Measurements from ENCODE around the gene CDH6. TPM values are rescaled to one million over a fixed set of nuclear protein-coding genes. Genes with fewer than 3 reads are reported as not detected.

The CDH6 gene
- total and polyA plus RNA-seq, 10 of the 15 experiments (the other 5 are each of a cell fraction or from before 2014, with no cell fraction given): 0.01 TPM; not detected in 9

DNA sequence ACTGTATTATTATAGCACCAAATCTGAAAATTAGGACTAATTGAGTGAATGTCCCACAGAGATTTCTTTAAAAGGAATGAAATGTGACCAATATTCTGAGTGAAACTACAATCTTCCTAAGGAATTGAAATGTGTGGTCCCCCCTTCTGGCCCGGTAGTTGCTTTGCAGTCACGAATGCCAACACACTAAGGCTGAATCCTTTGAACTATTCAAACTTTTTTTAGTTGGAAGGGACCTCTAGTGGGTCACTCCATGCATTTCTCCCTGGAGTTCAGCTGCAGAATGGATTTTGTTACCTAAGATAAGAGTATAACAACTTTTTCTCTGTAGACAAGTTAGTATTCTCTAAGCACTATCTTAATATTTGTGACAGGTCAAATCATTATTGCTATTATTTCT, 2.8 kb downstream of the CDH6 start:
- POLR2A ChIA-PET: no interaction called here
- ATAC-seq: no peak

DNA sequence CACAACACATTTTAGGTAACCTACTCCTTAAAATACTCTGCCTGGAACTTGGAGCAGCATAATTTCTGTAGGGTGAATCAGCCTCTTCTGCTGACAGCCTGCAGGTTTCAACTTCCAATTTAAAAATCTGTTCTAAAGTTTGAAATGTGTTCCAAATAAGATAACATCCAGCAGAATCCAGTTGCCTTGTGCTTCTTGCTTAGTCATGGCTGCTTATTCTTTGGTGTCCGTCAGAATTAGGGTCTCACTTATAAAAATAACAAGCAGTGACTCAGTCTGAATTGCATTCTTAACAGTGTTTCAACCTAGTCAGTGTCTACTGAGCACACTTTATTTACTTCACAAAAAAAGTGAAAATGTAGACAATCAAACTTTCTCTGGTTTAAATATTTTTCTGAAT, 3.7 kb downstream of the CDH6 start:
- Histone ChIP-seq H4K20me1 (ENCODE audit: control insufficient read depth, insufficient read depth) (no peaks in the 10 kb centered on the region), H3K79me2 (ENCODE audit: control insufficient read depth, insufficient read depth, low read length) (no peaks in the 10 kb centered on the region), H3K27me3 (replicated peaks in 1 of 2; ENCODE audit: control insufficient read depth in 2 of 2, insufficient read depth in 2 of 2, low read length in 1 of 2) (peaks cover 2 to 11% of the 10 kb centered on the region in 2 experiments; a peak in 3 of 4 replicates), H3K27ac (ENCODE audit: control insufficient read depth, insufficient read depth) (no peak overlapping the region), H3K4me1 (ENCODE audit: control insufficient read depth, insufficient read depth, low read length) (no peaks in the 10 kb centered on the region), H3K9me3 (replicated peaks; ENCODE audit: control insufficient read depth, insufficient read depth, low read length) (no peaks in the 10 kb centered on the region), H3K4me3 (no peak overlapping the region), H2AFZ (ENCODE audit: control insufficient read depth, low read depth, low read length) (no peak overlapping the region), H3K9ac (ENCODE audit: control insufficient read depth, insufficient read depth, low read length) (no peak overlapping the region), H3K36me3 (ENCODE audit: control insufficient read depth in 2 of 2, insufficient read depth in 2 of 2, low read length in 1 of 2) (no peaks in the 10 kb centered on the region), H3K4me2 (ENCODE audit: control insufficient read depth, insufficient read depth) (no peak overlapping the region)
- POLR2A ChIA-PET: no interaction called here
- intact Hi-C loops (cut with micrococcal nuclease; ENCODE audit: unreplicated experiment): no loop called here
- no peak for TF ChIP-seq DPF2 (IDR thresholded peaks at IDR 0.05)
- TF ChIP-seq JUNB (IDR thresholded peaks at IDR 0.05): no peak
- no peak for TF ChIP-seq ESRRA (IDR thresholded peaks at IDR 0.05; ENCODE audit: low read length)
- TF ChIP-seq, protein P1, sequence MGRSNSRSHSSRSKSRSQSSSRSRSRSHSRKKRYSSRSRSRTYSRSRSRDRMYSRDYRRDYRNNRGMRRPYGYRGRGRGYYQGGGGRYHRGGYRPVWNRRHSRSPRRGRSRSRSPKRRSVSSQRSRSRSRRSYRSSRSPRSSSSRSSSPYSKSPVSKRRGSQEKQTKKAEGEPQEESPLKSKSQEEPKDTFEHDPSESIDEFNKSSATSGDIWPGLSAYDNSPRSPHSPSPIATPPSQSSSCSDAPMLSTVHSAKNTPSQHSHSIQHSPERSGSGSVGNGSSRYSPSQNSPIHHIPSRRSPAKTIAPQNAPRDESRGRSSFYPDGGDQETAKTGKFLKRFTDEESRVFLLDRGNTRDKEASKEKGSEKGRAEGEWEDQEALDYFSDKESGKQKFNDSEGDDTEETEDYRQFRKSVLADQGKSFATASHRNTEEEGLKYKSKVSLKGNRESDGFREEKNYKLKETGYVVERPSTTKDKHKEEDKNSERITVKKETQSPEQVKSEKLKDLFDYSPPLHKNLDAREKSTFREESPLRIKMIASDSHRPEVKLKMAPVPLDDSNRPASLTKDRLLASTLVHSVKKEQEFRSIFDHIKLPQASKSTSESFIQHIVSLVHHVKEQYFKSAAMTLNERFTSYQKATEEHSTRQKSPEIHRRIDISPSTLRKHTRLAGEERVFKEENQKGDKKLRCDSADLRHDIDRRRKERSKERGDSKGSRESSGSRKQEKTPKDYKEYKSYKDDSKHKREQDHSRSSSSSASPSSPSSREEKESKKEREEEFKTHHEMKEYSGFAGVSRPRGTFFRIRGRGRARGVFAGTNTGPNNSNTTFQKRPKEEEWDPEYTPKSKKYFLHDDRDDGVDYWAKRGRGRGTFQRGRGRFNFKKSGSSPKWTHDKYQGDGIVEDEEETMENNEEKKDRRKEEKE (IDR thresholded peaks at IDR 0.05): no peak
- TF ChIP-seq HCFC1 (IDR thresholded peaks at IDR 0.05; ENCODE audit: low read length): no peak
- DNase-seq (ENCODE audit: low read depth, low spot score) (no peak), ATAC-seq (no peak), FAIRE-seq (no peak)
- 0% methylated on average over 1 of the region's 1 CpG for WGBS (ENCODE audit: insufficient coverage, insufficient replicate concordance, low lambda C conversion rate, missing lambda C conversion rate)
- CTCF ChIA-PET: interaction anchor here (1.7 kb wide), 1 partner anchor 10 kb away, joined by 6 read pairs; no protein-coding TSS in a partner anchor
- BruUV-seq (replicated peaks): no TSS peak
- SMC1A ChIA-PET (ENCODE audit: uncharacterized antibody, unreplicated experiment): no interaction called here
- RAD21 ChIA-PET (ENCODE audit: unreplicated experiment): no interaction called here
- in situ Hi-C loops (cut with MboI): no loop called here

More for the DNA sequence above, 2.8 kb downstream of the CDH6 start:
- no peaks in the 10 kb centered on the region for H3K79me2 ChIP-seq (ENCODE audit: control insufficient read depth, insufficient read depth, low read length)
- no peak for DNase-seq (ENCODE audit: low read depth, low spot score)
- no peak overlapping the region for H2AFZ ChIP-seq (ENCODE audit: control insufficient read depth, low read depth, low read length)
- in situ Hi-C loops (cut with MboI) (no loop called here), intact Hi-C loops (cut with micrococcal nuclease; ENCODE audit: unreplicated experiment) (no loop called here)
- no peaks in the 10 kb centered on the region for H3K4me1 ChIP-seq (ENCODE audit: control insufficient read depth, insufficient read depth, low read length)
- no peak overlapping the region for H3K9ac ChIP-seq (ENCODE audit: control insufficient read depth, insufficient read depth, low read length)
- RAD21 ChIA-PET (ENCODE audit: unreplicated experiment): no interaction called here
- no peaks in the 10 kb centered on the region for H3K9me3 ChIP-seq (replicated peaks; ENCODE audit: control insufficient read depth, insufficient read depth, low read length)
- H3K4me2 ChIP-seq (ENCODE audit: control insufficient read depth, insufficient read depth): no peak overlapping the region
- no peak overlapping the region for H3K27ac ChIP-seq (ENCODE audit: control insufficient read depth, insufficient read depth)
- H3K27me3 ChIP-seq (replicated peaks in 1 of 2; ENCODE audit: control insufficient read depth in 2 of 2, insufficient read depth in 2 of 2, low read length in 1 of 2): peaks cover 2 to 11% of the 10 kb centered on the region in 2 experiments; a peak in 3 of 4 replicates
- H3K4me3 ChIP-seq: no peak overlapping the region
- TF ChIP-seq MTA3 (IDR thresholded peaks at IDR 0.05; ENCODE audit: borderline replicate concordance, low read length): no peak
- no peak for TF ChIP-seq ZNF24 (IDR thresholded peaks at IDR 0.05)
- TF ChIP-seq ATF7 (IDR thresholded peaks at IDR 0.05; ENCODE audit: low read depth): no peak
- TF ChIP-seq RBBP5 (conservative IDR thresholded peaks at IDR 0.05): no peak
- no TSS peak for BruUV-seq (replicated peaks)
- no peak for FAIRE-seq
- SMC1A ChIA-PET (ENCODE audit: uncharacterized antibody, unreplicated experiment): no interaction called here
- no peaks in the 10 kb centered on the region for H4K20me1 ChIP-seq (ENCODE audit: control insufficient read depth, insufficient read depth)
- 66% methylated on average over 2 of the region's 2 CpGs for WGBS (ENCODE audit: insufficient coverage, insufficient replicate concordance, low lambda C conversion rate, missing lambda C conversion rate)
- CTCF ChIA-PET: no interaction called here
- no peaks in the 10 kb centered on the region for H3K36me3 ChIP-seq (ENCODE audit: control insufficient read depth in 2 of 2, insufficient read depth in 2 of 2, low read length in 1 of 2)
